ENCODE measurements around the gene GRHL3. TPM values are rescaled to one million over a fixed set of nuclear protein-coding genes. Genes with fewer than 3 reads are reported as not detected.

The GRHL3 gene
- total RNA-seq, 1 experiment from 2014 or later, result not detected

GRCh38 chr1:24337455-24337854, 18.3 kb downstream of the GRHL3 start:
- no peak for DNase-seq

GRCh38 chr1:24338447-24338846, 19.3 kb downstream of the GRHL3 start:
- Histone ChIP-seq H3K4me2 (ENCODE audit: low read depth, low read length, poor library complexity, severe bottlenecking) (no peak overlapping the region), H3K9me3 (ENCODE audit: low read length) (no peaks in the 10 kb centered on the region), H4K20me1 (ENCODE audit: insufficient read depth, low read depth, low read length) (no peaks in the 10 kb centered on the region), H3K36me3 (ENCODE audit: insufficient read depth, low read length) (no peaks in the 10 kb centered on the region), H2AFZ (ENCODE audit: low read length) (no peak overlapping the region), H3K4me3 (ENCODE audit: low read length) (no peak overlapping the region), H3K9ac (ENCODE audit: low read length) (no peak overlapping the region), H3K27ac (ENCODE audit: low read length) (no peak overlapping the region), H3K9me2 (replicated peaks; ENCODE audit: insufficient read depth, low read length) (no peaks in the 10 kb centered on the region), H3K4me1 (ENCODE audit: low read length) (peaks cover 9% of the 10 kb centered on the region), H3K27me3 (ENCODE audit: low read length) (no peaks in the 10 kb centered on the region), H3K79me2 (ENCODE audit: low read length) (no peaks in the 10 kb centered on the region)
- no peak for DNase-seq

More at GRCh38 chr1:24337455-24337854, 18.3 kb downstream of the GRHL3 start:
- Histone ChIP-seq H3K4me3 (ENCODE audit: low read length) (no peak overlapping the region), H3K27me3 (ENCODE audit: low read length) (no peaks in the 10 kb centered on the region), H3K4me2 (ENCODE audit: low read depth, low read length, poor library complexity, severe bottlenecking) (no peak overlapping the region), H2AFZ (ENCODE audit: low read length) (no peak overlapping the region), H3K36me3 (ENCODE audit: insufficient read depth, low read length) (no peaks in the 10 kb centered on the region), H3K9ac (ENCODE audit: low read length) (no peak overlapping the region), H3K79me2 (ENCODE audit: low read length) (no peaks in the 10 kb centered on the region), H3K4me1 (ENCODE audit: low read length) (peaks cover 9% of the 10 kb centered on the region), H4K20me1 (ENCODE audit: insufficient read depth, low read depth, low read length) (no peaks in the 10 kb centered on the region), H3K9me2 (replicated peaks; ENCODE audit: insufficient read depth, low read length) (no peaks in the 10 kb centered on the region), H3K9me3 (ENCODE audit: low read length) (no peaks in the 10 kb centered on the region), H3K27ac (ENCODE audit: low read length) (no peak overlapping the region)

- H3K36me3 ChIP-seq (ENCODE audit: insufficient read depth, low read length), result no peaks in the 10 kb centered on the region
- H3K27me3 ChIP-seq (ENCODE audit: low read length), result no peaks in the 10 kb centered on the region
Measured at GRCh38 chr1:24339996-24340395, 20.8 kb downstream of the GRHL3 start.

GRCh38 chr1:24340770-24341169, 21.6 kb downstream of the GRHL3 start:
- Histone ChIP-seq H3K9me3 (ENCODE audit: low read length) (no peaks in the 10 kb centered on the region), H3K9me2 (replicated peaks; ENCODE audit: insufficient read depth, low read length) (no peaks in the 10 kb centered on the region), H3K9ac (ENCODE audit: low read length) (no peak overlapping the region), H3K4me1 (ENCODE audit: low read length) (peaks cover 9% of the 10 kb centered on the region), H3K4me2 (ENCODE audit: low read depth, low read length, poor library complexity, severe bottlenecking) (peak overlapping the region; percentile 15), H3K27ac (ENCODE audit: low read length) (no peak overlapping the region), H3K36me3 (ENCODE audit: insufficient read depth, low read length) (no peaks in the 10 kb centered on the region), H4K20me1 (ENCODE audit: insufficient read depth, low read depth, low read length) (no peaks in the 10 kb centered on the region), H3K27me3 (ENCODE audit: low read length) (no peaks in the 10 kb centered on the region), H2AFZ (ENCODE audit: low read length) (no peak overlapping the region), H3K4me3 (ENCODE audit: low read length) (no peak overlapping the region), H3K79me2 (ENCODE audit: low read length) (no peaks in the 10 kb centered on the region)
- no peak for DNase-seq

More at GRCh38 chr1:24339996-24340395, 20.8 kb downstream of the GRHL3 start:
- Histone ChIP-seq H3K4me2 (ENCODE audit: low read depth, low read length, poor library complexity, severe bottlenecking) (no peak overlapping the region), H3K4me3 (ENCODE audit: low read length) (no peak overlapping the region), H2AFZ (ENCODE audit: low read length) (no peak overlapping the region), H3K9ac (ENCODE audit: low read length) (no peak overlapping the region), H3K79me2 (ENCODE audit: low read length) (no peaks in the 10 kb centered on the region), H3K9me2 (replicated peaks; ENCODE audit: insufficient read depth, low read length) (no peaks in the 10 kb centered on the region), H3K27ac (ENCODE audit: low read length) (no peak overlapping the region), H3K4me1 (ENCODE audit: low read length) (peaks cover 9% of the 10 kb centered on the region), H3K9me3 (ENCODE audit: low read length) (no peaks in the 10 kb centered on the region), H4K20me1 (ENCODE audit: insufficient read depth, low read depth, low read length) (no peaks in the 10 kb centered on the region)
- no peak for DNase-seq

- H3K79me2 ChIP-seq (ENCODE audit: low read length), result no peaks in the 10 kb centered on the region
- no peak overlapping the region for H3K4me3 ChIP-seq (ENCODE audit: low read length)
- no peak overlapping the region for H3K27ac ChIP-seq (ENCODE audit: low read length)
- peak; percentile 57 for DNase-seq
- peaks cover 9% of the 10 kb centered on the region for H3K4me1 ChIP-seq (ENCODE audit: low read length)
- H4K20me1 ChIP-seq (ENCODE audit: insufficient read depth, low read depth, low read length), result no peaks in the 10 kb centered on the region
- no peaks in the 10 kb centered on the region for H3K9me3 ChIP-seq (ENCODE audit: low read length)
- H3K27me3 ChIP-seq (ENCODE audit: low read length), result no peaks in the 10 kb centered on the region
- no peaks in the 10 kb centered on the region for H3K36me3 ChIP-seq (ENCODE audit: insufficient read depth, low read length)
- no peaks in the 10 kb centered on the region for H3K9me2 ChIP-seq (replicated peaks; ENCODE audit: insufficient read depth, low read length)
- H3K4me2 ChIP-seq (ENCODE audit: low read depth, low read length, poor library complexity, severe bottlenecking), result peak overlapping the region; percentile 15
- no peak overlapping the region for H3K9ac ChIP-seq (ENCODE audit: low read length)
- no peak overlapping the region for H2AFZ ChIP-seq (ENCODE audit: low read length)
Measured at GRCh38 chr1:24341260-24341659, 22.1 kb downstream of the GRHL3 start.

GRCh38 chr1:24343412-24344089, 24.4 kb downstream of the GRHL3 start:
- Histone ChIP-seq H3K79me2 (ENCODE audit: low read length) (no peaks in the 10 kb centered on the region), H2AFZ (ENCODE audit: low read length) (no peak overlapping the region), H3K36me3 (ENCODE audit: insufficient read depth, low read length) (no peaks in the 10 kb centered on the region), H3K9me3 (ENCODE audit: low read length) (no peaks in the 10 kb centered on the region), H3K27me3 (ENCODE audit: low read length) (no peaks in the 10 kb centered on the region), H3K4me3 (ENCODE audit: low read length) (no peak overlapping the region), H3K4me1 (ENCODE audit: low read length) (peaks cover 9% of the 10 kb centered on the region), H3K9me2 (replicated peaks; ENCODE audit: insufficient read depth, low read length) (no peaks in the 10 kb centered on the region), H4K20me1 (ENCODE audit: insufficient read depth, low read depth, low read length) (no peaks in the 10 kb centered on the region), H3K9ac (ENCODE audit: low read length) (no peak overlapping the region), H3K4me2 (ENCODE audit: low read depth, low read length, poor library complexity, severe bottlenecking) (no peak overlapping the region), H3K27ac (ENCODE audit: low read length) (no peak overlapping the region)
- DNase-seq, result no peak

GRCh38 chr1:24344090-24344742, 25.1 kb downstream of the GRHL3 start:
- Histone ChIP-seq H3K36me3 (ENCODE audit: insufficient read depth, low read length) (no peaks in the 10 kb centered on the region), H3K27me3 (ENCODE audit: low read length) (no peaks in the 10 kb centered on the region), H2AFZ (ENCODE audit: low read length) (no peak overlapping the region)

GRCh38 chr1:24345334-24345733, 26.2 kb downstream of the GRHL3 start:
- Histone ChIP-seq H3K4me3 (ENCODE audit: low read length) (no peak overlapping the region), H3K4me1 (ENCODE audit: low read length) (peaks cover 9% of the 10 kb centered on the region), H3K27ac (ENCODE audit: low read length) (no peak overlapping the region), H3K79me2 (ENCODE audit: low read length) (no peaks in the 10 kb centered on the region), H4K20me1 (ENCODE audit: insufficient read depth, low read depth, low read length) (no peaks in the 10 kb centered on the region), H3K36me3 (ENCODE audit: insufficient read depth, low read length) (no peaks in the 10 kb centered on the region), H3K27me3 (ENCODE audit: low read length) (no peaks in the 10 kb centered on the region), H3K9ac (ENCODE audit: low read length) (no peak overlapping the region), H2AFZ (ENCODE audit: low read length) (no peak overlapping the region), H3K9me3 (ENCODE audit: low read length) (no peaks in the 10 kb centered on the region), H3K4me2 (ENCODE audit: low read depth, low read length, poor library complexity, severe bottlenecking) (no peak overlapping the region), H3K9me2 (replicated peaks; ENCODE audit: insufficient read depth, low read length) (no peaks in the 10 kb centered on the region)
- DNase-seq, result no peak

More at GRCh38 chr1:24344090-24344742, 25.1 kb downstream of the GRHL3 start:
- no peaks in the 10 kb centered on the region for H3K79me2 ChIP-seq (ENCODE audit: low read length)
- DNase-seq, result no peak
- no peaks in the 10 kb centered on the region for H4K20me1 ChIP-seq (ENCODE audit: insufficient read depth, low read depth, low read length)
- H3K4me2 ChIP-seq (ENCODE audit: low read depth, low read length, poor library complexity, severe bottlenecking), result no peak overlapping the region
- no peaks in the 10 kb centered on the region for H3K9me3 ChIP-seq (ENCODE audit: low read length)
- no peak overlapping the region for H3K4me3 ChIP-seq (ENCODE audit: low read length)
- peaks cover 9% of the 10 kb centered on the region for H3K4me1 ChIP-seq (ENCODE audit: low read length)
- no peaks in the 10 kb centered on the region for H3K9me2 ChIP-seq (replicated peaks; ENCODE audit: insufficient read depth, low read length)
- no peak overlapping the region for H3K9ac ChIP-seq (ENCODE audit: low read length)
- no peak overlapping the region for H3K27ac ChIP-seq (ENCODE audit: low read length)
